Suppressor macrophage treated with lipopolysaccharide for 4 hours (primary cell): ENCODE measurements around the gene SIRT3.

ENCODE experiments used
- DNase-seq: peaks from one replicate; pipeline ENCODE4 v3.0.0-alpha.2; 2020

SIRT3 gene

GRCh38 chr11:235997-236773 is at the start of gene SIRT3:
Gene SIRT3 (minus strand): TSS chr11:236342. CDS start chr11:236328, 14 bp downstream.
- DNase-seq: peak; percentile 76

DNA sequence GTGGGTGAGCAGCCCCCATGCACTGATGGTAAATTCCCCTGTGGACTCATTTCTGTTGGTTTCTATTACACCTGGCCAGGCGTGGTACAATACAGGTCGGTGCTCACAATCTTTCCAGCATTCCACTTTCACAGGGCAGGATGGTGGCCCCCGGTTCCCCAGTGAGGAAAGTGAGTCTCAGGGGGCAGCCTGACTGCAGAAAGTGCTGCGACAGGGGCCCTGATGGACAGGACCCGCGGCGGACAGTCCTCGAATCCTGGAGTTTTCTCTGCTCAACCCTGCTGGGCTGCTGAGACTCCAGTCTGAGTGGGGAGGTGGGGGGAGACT is 49.7 kb upstream of the SIRT3 start:
- no peak for DNase-seq

DNA sequence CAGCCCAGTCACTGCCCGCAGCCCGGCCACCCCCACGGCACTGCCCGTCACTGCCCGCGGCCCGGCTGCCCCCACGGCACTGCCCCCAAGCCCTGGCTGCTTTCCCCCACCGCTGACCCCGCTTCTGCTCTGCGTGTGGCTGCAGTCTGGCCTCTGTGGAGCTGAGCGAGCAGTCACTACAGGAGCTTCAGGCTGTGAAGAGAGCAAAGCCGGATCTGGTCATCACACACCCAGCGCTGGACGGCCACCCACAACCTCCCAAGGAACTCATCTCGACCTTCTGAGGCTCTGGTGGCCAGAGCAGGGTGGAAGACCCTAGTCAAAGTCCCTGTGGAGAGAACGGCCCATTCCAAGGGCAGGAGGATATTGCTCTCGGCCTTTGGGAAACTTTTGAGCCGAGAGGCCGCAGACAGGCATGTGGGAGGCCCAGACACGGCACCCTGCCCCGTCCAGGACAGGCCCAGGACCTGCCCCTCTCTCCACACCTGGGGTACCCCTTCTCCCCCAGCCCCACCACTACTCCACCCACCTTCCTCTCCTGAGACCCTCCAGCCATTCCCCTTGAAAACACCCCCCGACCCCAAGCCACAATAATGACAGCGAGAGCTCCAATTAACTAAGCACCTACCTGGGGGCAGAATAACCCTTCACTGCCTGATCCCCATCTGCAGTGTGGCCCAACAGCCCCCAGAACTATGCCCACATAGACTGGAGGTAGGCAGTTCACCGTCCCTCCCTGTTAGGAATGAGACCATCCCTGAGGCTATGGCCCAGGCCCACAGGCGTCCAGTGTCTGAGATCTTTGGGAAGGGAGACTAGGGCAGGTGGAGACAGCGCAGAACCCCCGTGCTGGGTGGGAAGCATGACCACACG is 49.1 kb upstream of the SIRT3 start:
- DNase-seq: no peak

- no peak for DNase-seq
These were observed 48.2 kb upstream of the SIRT3 start for GRCh38 chr11:284105-285020.

DNA sequence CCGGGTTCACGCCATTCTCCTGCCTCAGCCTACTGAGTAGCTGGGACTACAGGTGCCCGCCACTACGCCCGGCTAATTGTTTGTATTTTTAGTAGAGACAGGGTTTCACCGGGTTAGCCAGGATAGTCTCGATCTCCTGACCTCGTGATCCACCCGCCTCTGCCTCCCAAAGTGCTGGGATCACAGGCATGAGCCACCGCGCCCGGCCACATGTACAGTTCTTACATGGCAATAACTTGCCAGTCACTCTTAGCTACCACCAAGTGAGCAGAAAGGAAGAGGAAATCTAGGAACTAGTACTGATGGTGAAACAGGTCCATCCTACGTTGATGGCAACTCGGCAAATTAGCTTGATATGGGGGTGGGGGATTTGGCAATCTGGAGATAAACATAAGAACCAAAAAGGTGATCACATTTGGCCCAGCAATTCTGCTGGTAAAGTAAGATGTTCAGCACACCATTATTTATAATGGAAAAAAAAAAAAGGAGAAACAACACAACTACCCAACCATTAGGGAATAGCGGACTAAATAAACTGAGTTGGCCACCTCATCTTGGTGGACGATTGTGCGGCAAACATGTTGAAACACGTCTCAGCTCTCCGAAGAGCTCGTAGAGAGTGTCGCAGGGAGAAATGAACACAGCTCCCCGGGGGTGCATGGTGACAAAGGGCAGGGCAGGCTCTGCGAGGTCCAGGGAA is 47.4 kb upstream of the SIRT3 start:
- DNase-seq: no peak

GRCh38 chr11:282630-283360 is 46.7 kb upstream of the SIRT3 start:
- DNase-seq: no peak

- no peak for DNase-seq
These were observed 46.0 kb upstream of the SIRT3 start for GRCh38 chr11:282171-282570.

DNA sequence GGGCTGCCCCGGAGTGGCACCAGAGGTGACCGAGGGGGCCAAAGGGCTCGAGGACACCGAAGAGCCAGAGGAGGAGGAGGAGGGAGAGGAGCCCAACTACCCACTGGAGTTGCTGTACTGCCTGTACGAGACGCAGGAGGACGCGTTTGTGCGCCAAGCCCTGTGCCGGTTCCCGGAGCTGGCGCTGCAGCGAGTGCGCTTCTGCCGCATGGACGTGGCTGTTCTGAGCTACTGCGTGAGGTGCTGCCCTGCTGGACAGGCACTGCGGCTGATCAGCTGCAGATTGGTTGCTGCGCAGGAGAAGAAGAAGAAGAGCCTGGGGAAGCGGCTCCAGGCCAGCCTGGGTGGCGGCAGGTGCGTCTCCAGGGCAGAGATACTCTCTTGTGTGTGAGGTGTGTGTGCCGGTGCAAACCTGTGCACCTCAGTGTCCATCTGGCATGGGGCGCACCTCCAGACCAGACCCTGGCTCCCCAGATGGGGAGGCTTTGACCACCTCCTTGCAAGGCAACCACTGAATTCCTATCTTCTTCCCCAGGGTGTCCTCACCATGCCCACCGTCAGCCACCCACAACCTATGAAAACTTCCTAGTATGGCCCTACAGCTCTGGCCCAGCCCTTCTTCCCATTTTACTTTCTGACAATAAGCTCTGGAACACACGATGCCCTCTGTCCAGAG is 45.5 kb upstream of the SIRT3 start:
- DNase-seq: no peak

GRCh38 chr11:280706-281485 is 44.8 kb upstream of the SIRT3 start:
- DNase-seq: peak; percentile 27

DNA sequence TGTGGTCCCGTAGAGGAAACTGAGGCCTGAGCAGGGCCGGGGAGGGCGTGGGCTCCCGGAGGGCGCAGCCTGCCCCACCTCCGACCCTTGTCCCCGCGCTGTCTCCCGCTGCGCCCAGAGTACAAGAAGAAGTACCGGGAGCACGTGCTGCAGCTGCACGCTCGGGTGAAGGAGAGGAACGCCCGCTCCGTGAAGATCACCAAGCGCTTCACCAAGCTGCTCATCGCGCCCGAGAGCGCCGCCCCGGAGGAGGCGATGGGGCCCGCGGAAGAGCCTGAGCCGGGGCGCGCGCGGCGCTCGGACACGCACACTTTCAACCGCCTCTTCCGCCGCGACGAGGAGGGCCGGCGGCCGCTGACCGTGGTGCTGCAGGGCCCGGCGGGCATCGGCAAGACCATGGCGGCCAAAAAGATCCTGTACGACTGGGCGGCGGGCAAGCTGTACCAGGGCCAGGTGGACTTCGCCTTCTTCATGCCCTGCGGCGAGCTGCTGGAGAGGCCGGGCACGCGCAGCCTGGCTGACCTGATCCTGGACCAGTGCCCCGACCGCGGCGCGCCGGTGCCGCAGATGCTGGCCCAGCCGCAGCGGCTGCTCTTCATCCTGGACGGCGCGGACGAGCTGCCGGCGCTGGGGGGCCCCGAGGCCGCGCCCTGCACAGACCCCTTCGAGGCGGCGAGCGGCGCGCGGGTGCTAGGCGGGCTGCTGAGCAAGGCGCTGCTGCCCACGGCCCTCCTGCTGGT is 44.0 kb upstream of the SIRT3 start:
- peak; percentile 42 for DNase-seq

DNA sequence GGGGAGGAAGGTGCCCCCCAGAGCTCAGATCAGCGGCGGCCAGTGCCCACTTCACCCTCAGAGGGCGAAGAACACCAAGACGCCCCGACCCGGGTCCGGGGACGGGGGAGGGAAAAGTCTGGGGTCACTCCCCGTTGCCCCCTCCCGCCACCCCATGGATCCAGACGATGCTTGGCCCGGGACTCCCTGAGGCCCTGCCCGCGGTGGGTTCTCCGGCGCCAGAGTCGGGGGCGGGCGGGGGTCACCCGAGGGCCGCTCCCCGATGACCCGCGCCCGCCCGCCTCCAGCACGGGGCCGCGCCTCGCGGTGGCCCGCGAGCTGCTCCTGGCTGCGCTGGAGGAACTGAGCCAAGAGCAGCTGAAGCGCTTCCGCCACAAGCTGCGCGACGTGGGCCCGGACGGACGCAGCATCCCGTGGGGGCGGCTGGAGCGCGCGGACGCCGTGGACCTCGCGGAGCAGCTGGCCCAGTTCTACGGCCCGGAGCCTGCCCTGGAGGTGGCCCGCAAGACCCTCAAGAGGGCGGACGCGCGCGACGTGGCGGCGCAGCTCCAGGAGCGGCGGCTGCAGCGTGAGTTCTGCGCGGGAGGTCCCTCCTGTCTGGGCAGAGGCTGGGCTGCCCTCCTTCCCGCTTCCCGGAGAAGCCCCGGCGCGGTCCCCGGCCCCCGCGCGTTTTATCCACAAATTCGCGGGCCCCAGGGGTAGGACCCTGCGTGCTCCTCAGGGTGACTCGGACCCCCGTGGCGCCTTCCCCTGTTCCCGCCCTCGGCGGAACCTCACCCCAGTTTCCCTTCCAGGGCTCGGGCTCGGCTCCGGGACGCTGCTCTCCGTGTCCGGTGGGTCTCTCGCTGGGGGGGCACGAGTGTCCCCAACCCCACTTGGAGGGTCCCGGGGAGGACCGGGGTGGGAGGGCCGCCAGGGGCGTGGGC is 43.2 kb upstream of the SIRT3 start:
- peak; percentile 19 for DNase-seq

GRCh38 chr11:278001-278951 is 42.1 kb upstream of the SIRT3 start, which contains the start of gene NLRP6:
Gene NLRP6 (plus strand): TSS chr11:278407. CDS start chr11:278570, 163 bp downstream.
- DNase-seq: no peak

GRCh38 chr11:276219-276618 is 40.1 kb upstream of the SIRT3 start:
- no peak for DNase-seq

- DNase-seq: no peak
These were observed 36.7 kb upstream of the SIRT3 start for GRCh38 chr11:272931-273198.

- no peak for DNase-seq
These were observed 36.2 kb upstream of the SIRT3 start for GRCh38 chr11:272195-272930.

DNA sequence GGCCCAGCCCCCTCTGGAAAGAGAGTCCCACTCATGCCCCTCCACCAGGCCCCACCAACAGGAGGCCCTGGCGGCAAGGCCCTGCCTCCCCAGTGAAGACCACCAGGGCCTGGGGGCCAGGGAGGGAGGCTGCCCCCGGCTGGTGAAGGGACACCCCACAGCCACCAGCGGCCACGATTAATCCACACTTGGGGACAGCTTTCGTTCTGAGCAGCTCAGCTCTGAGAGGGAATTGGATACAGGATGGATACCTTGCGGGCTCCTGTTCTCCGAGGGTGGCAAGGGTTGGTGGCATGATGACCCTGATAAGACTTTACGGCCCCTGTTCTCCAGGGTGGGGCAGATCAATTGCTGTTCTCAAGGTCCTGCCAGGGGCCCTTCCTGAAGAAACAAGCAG is 35.2 kb upstream of the SIRT3 start:
- no peak for DNase-seq
